Epithelial cell of esophagus (primary cell): Measurements from ENCODE around the gene SH3TC2.

Experiments used
- DNase-seq: peaks from one replicate; pipeline ENCODE4 v3.0.0; 2010; ENCODE audit warnings: low read depth
- H3K4me3 ChIP-seq: 2 replicates; pipeline ENCODE4 v1.5.1; 2011; ENCODE audit warnings: mild to moderate bottlenecking, low read length, control low read depth
- TF ChIP-seq, protein P1 (sequence below): IDR thresholded peaks from 2 replicates; pipeline ENCODE4 v1.5.1; 2011; ENCODE audit warnings: low read depth, mild to moderate bottlenecking, low read length, control low read depth, inconsistent platforms; ENCODE audit not compliant: insufficient read depth; ENCODE audit errors: missing control alignments

Gene SH3TC2

DNA sequence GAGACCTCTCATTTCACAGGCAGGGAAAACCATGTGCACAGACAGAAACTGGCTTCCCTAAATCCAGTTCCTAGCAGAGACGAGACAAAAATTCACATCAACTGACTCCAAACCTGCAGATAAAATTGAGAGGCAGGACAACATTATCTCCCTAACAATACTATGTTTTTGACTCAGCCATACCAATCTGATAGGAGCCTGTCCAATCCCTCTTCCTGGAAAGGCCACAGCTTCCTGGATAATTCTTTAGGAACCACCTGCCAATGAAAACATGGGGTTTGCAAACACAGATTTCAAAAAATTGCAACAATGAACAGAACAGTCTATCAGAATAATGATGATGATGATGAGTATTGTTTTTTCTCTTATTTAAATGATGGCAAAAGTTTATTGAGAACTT, 22.4 kb downstream of the SH3TC2 start:
- TF ChIP-seq, protein P1, sequence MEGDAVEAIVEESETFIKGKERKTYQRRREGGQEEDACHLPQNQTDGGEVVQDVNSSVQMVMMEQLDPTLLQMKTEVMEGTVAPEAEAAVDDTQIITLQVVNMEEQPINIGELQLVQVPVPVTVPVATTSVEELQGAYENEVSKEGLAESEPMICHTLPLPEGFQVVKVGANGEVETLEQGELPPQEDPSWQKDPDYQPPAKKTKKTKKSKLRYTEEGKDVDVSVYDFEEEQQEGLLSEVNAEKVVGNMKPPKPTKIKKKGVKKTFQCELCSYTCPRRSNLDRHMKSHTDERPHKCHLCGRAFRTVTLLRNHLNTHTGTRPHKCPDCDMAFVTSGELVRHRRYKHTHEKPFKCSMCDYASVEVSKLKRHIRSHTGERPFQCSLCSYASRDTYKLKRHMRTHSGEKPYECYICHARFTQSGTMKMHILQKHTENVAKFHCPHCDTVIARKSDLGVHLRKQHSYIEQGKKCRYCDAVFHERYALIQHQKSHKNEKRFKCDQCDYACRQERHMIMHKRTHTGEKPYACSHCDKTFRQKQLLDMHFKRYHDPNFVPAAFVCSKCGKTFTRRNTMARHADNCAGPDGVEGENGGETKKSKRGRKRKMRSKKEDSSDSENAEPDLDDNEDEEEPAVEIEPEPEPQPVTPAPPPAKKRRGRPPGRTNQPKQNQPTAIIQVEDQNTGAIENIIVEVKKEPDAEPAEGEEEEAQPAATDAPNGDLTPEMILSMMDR = no peak
- H3K4me3 ChIP-seq = no peak overlapping the region
- DNase-seq = no peak

DNA sequence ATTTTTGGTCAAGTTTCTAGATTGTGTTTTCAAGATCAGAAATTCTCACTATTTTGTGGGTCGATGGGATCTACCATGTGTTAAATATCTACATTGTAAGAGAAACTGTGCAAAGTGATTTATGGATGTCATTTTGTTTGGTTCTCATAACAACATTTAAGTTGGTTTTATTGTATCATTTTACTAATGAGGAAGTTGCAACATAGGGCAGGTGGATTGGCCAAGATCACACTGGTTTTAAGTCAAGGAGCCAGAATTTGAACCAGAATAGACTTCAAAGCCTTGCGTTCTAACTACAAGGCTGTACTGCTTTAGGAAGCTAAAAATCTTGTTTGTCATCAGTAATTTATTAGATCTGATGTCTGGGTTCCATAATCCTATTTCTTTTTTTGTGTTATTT, 23.4 kb downstream of the SH3TC2 start:
- H3K4me3 ChIP-seq = no peak overlapping the region
- no peak for DNase-seq
- TF ChIP-seq, protein P1 = no peak

DNA sequence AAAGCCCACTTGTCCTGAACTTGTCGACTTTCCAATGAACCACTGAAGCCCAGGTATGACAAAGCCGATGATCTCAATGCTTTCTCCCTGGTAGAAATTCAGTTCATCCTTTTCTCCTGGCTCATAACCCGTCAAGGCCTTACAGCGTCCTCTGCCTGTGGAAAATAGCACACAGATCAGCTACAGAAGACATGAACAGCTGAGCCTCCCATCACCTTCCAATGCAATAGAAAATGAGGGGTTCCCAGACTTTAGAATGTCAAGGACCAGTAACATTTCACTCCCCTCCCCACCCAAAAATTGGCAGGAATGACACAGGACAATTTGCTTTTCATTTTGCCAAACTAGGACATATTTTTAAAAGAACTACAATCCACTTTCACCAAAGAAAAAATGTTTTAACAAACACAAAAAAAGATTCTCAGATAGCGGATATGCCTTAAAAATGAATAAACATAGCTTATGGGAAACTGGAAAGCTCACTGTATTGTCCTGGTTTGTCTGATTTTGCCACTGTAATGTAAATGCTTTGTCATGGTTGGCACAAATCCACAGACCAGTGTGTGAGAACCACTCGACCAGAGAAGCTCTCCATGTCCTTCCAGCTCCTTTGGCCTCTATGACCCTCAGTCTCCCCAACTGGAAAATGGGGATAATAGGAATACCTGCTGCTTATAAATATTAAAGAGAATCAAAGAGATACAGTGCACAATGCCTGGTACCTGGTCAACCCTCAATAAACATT, 24.4 kb downstream of the SH3TC2 start:
- TF ChIP-seq, protein P1 = no peak
- H3K4me3 ChIP-seq = no peak overlapping the region
- DNase-seq = no peak

DNA sequence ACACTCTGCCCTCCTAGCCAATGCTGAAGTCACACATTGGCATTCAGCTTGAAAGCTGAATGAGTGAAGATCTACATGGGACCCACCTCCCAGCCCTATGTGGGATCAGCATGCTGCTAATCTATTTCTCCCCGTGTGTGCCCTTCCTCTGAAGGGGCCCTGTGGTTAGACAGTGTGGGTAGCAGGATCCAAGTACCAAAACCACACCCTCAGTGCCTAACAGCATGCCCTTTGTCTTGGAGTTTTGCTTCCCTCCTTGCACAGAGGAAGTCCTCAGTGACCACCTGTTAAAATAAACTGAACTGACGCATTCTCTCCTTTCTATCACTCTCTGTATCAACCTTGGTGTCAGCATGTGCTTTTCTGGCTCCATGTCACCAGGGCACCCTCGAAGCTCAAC, 25.0 kb downstream of the SH3TC2 start:
- no peak for DNase-seq
- TF ChIP-seq, protein P1 = no peak

DNA sequence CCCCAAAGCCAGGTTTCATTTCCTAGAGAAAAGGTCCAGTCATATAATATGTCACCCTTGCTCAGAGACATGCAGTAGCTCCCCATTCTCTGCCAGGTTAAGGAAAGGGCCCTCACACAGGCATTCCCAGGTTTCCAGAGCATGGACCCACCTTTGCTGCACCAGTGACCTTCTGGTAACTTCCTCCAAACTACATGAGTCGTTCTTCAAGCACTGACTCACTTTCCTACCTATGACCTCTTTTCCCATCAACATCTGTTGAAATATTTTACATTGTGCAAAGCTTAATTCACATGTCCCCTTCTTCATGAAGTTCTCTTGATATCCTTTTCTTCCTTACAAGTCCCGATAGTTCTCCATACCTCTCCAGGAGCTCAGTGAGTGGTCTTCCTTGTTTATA, 25.9 kb downstream of the SH3TC2 start:
- no peak overlapping the region for H3K4me3 ChIP-seq
- peak; percentile 67 for DNase-seq

More for the DNA sequence above, 25.0 kb downstream of the SH3TC2 start:
- no peak overlapping the region for H3K4me3 ChIP-seq

DNA sequence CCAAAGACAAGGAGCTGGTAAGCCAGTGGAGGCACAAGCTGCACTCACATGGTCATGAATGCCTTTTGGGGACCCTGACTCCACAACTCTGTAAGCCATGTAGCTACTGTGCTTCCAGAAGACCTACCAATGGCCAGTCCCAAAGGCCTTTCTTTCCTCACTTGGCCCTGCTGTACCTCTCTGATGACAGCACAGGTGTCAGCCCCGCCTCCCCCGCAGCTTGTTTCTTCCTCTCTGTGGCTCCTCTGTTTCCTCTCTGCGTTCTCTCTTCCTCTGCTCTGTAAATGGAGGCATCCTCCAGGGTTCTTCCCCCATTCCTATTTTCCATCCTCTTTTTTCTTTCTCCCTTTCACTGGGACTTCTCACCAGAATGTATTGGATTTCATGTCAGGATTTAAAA, 26.7 kb downstream of the SH3TC2 start:
- H3K4me3 ChIP-seq = no peak overlapping the region
- TF ChIP-seq, protein P1 = no peak
- DNase-seq = no peak

More for the DNA sequence above, 25.9 kb downstream of the SH3TC2 start:
- TF ChIP-seq, protein P1 = no peak

DNA sequence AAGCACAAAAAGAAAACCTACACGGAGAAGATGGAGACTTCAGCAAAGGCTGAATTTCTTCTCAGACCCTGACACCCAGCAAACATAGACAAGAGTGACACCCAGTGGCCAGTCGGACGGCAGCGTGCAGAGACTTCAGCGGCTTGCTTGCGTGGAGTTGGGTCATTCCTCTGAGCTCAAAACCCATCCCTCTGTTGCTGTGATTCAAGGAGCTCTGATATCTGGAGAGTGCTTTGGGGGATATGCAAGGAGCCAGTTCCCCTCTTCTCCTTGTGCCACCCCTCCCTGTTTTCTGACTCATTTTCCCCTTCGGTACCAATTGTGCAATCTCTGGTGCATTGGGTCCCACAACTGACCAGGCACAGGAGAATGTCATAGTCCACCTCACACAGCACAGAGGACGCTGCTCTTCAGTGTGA, 27.5 kb downstream of the SH3TC2 start:
- peak; percentile 81 for DNase-seq
- TF ChIP-seq, protein P1 = peak; percentile 93
- no peak overlapping the region for H3K4me3 ChIP-seq
